ENCODE measurements around the gene KIF4B. TPM values are rescaled to one million over a fixed set of nuclear protein-coding genes. Genes with fewer than 3 reads are reported as not detected.
"Not testable (repeated sequence)": the region's sequence is repeated elsewhere in the genome, so short reads cannot be mapped to it uniquely, and the experiment has no call there.

The KIF4B gene
- total and polyA plus RNA-seq, 2 of the 8 experiments (the other 6 are each of a cell fraction or from before 2014, with no cell fraction given), result 0.02 to 0.15 TPM

DNA sequence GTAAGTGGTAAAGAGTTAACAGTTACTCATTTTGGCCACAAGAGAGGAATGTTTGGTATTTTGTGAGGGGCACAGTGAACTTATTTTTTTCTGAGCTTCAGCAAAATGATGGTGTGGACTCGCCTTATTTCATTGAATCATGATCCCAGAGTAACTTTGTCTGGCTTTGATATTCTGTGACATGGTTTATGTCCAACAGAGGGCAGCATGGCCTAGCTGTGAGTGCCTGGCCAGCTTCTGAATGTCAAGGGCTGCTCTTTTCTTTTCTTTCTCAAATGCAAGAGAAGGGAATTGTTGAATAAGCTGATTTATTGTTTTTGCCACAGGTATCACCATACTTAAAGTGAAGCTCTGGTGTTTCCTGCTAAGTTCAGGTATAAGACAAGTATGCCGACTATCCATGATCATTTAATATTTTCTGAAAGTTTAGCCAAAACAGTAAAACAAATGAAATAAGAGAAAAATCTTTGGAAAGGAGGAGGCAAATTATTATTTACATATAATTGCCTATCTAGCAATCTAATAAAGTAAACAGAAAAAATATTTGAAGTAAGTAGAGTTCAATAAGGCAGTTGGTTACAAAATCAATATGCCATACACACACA, 41.0 kb upstream of the KIF4B start (continued):
- TF ChIP-seq CTBP2 (IDR thresholded peaks at IDR 0.05; ENCODE audit: borderline replicate concordance, insufficient read depth, insufficient read length, low read length) (no peak), SIRT6 (IDR thresholded peaks at IDR 0.05; ENCODE audit: low read length) (no peak), SP4 (IDR thresholded peaks at IDR 0.05; ENCODE audit: low read length) (no peak), TEAD4 (IDR thresholded peaks at IDR 0.05; ENCODE audit: low read depth, low read length) (no peak)

DNA sequence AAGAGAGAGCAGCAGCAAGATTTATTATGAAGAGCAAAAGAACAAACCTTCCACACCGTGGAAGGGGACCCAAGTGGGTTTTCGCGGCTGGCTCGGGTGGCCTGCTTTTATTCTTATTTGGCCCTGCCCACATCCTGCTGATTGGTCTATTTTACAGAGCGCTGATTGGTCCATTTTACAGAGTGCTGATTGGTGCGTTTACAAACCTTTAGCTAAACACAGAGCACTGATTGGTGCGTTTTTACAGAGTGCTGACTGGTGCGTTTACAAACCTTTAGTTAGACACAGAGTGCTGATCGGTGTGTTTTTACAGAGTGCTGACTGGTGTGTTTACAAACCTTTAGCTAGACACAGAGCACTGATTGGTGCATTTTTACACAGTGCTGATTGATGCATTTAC, 37.5 kb upstream of the KIF4B start:
- not testable (repeated sequence) for H2BK15ac ChIP-seq (ENCODE audit: low read length); H3K79me2 ChIP-seq (ENCODE audit: control insufficient read depth in 1 of 2, insufficient read depth in 2 of 2, low read length in 2 of 2); H3K18ac ChIP-seq (ENCODE audit: extremely low read depth, low read length); H4K91ac ChIP-seq (replicated peaks; ENCODE audit: insufficient read length, low read length); H3K23ac ChIP-seq (ENCODE audit: insufficient read length); H2BK5ac ChIP-seq (ENCODE audit: low read depth, low read length); DNase-seq (ENCODE audit: low read depth in 1 of 2, low spot score in 2 of 2); H3K4ac ChIP-seq (replicated peaks; ENCODE audit: insufficient read length, low read depth, low read length); H3K36me3 ChIP-seq (ENCODE audit: control insufficient read depth in 2 of 4, insufficient read depth in 4 of 4, low read length in 3 of 4); FAIRE-seq; H3K9me3 ChIP-seq (ENCODE audit: insufficient read depth in 2 of 2, low read depth in 1 of 2, low read length in 1 of 2); H3K79me1 ChIP-seq (ENCODE audit: low read depth, low read length); H3K56ac ChIP-seq (replicated peaks; ENCODE audit: insufficient read length, low read depth, low read length); H4K5ac ChIP-seq (ENCODE audit: insufficient read length, low read depth, low read length); H2AFZ ChIP-seq (ENCODE audit: low read length); H3K27ac ChIP-seq (ENCODE audit: low read depth, low read length); H2AK5ac ChIP-seq (ENCODE audit: low read depth, low read length); H3K14ac ChIP-seq (ENCODE audit: insufficient read length); H2BK20ac ChIP-seq (ENCODE audit: low read length); H3K4me1 ChIP-seq (replicated peaks in 1 of 4; ENCODE audit: control insufficient read depth in 3 of 4, insufficient read depth in 4 of 4, low read length in 3 of 4); H3K9ac ChIP-seq (replicated peaks in 1 of 4; ENCODE audit: extremely low read depth in 1 of 4, low read depth in 3 of 4, low read length in 3 of 4); H2BK12ac ChIP-seq (ENCODE audit: low read depth, low read length); H4K20me1 ChIP-seq (replicated peaks in 1 of 2; ENCODE audit: control insufficient read depth in 1 of 2, insufficient read depth in 2 of 2, low read length in 2 of 2); H2BK120ac ChIP-seq (replicated peaks; ENCODE audit: low read depth, low read length); H4K8ac ChIP-seq (ENCODE audit: extremely low read depth, insufficient read depth, low read length); H3K27me3 ChIP-seq (replicated peaks in 1 of 4; ENCODE audit: control insufficient read depth in 3 of 4, extremely low read depth in 1 of 4, insufficient read depth in 3 of 4, low read length in 3 of 4); H3K4me2 ChIP-seq (ENCODE audit: insufficient read depth in 1 of 2, low read depth in 2 of 2, low read length in 2 of 2); H3K4me3 ChIP-seq (ENCODE audit: extremely low read depth in 1 of 4, insufficient read depth in 2 of 4, low read depth in 3 of 4, low read length in 4 of 4); H3K23me2 ChIP-seq (ENCODE audit: low read depth, low read length)
- POLR2A ChIA-PET (ENCODE audit: partially characterized antibody), result interaction anchor here (0.7 kb wide), 1 partner anchor 9 kb away, joined by 3 read pairs; no protein-coding TSS in a partner anchor
- 95% methylated on average over 8 of the region's 9 CpGs; no CpG with 5 or more reads in 1 of the 2 experiments for WGBS, 2 experiments (ENCODE audit: extremely low coverage in 1 of 2, insufficient coverage in 1 of 2, insufficient read length in 1 of 2, insufficient replicate concordance in 2 of 2, low coverage in 1 of 2, low lambda C conversion rate in 2 of 2, missing lambda C conversion rate in 1 of 2)
- CTCF ChIA-PET (ENCODE audit: partially characterized antibody), result interaction anchor here (0.8 to 18.4 kb wide), 4 partner anchors 9 to 285 kb away, joined by 4 to 471 read pairs (median 42); no protein-coding TSS in a partner anchor

Data from H1 (cell line).